ENCODE measurements around the gene SLC7A10.
"Not testable (repeated sequence)": the region's sequence is repeated elsewhere in the genome, so short reads cannot be mapped to it uniquely, and the experiment has no call there.

Gene SLC7A10

DNA sequence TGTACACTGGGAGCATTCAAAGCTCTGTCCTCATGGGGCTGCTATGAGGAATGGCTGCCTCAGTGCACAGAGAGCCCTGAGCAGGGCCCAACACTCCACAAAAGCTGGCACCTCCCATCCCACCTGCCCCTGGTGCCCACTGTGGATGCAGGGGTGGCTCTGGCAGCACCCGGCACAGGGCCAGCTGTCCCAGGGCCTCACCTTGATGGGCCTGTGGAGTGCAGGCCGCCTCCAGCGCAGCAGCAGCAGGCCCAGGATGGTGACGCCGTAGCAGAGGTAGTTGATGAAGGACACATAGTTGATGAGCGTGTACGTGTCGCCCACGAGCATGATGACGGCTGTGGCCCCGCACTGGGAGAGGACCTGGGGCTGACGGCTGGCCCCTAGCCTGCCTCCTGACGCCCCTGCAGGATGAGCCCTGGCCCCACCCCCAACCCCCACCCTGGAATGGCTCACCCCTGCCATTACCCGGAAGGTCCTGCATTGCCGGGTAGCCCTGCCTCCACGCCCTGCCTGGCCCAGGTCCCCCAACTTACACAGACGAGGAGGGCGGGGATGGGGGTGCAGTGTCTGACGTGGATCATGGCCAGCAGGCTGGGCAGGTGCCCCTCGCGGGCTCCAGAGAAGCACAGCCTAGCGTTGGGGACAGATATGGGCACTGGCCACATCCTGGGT lies 15.2 kb downstream of the SLC7A10 start:
- H3K27me3 ChIP-seq (ENCODE audit: low read depth, low read length): no peaks in the 10 kb centered on the region
- no peak overlapping the region for H2AFZ ChIP-seq (ENCODE audit: low read depth, low read length)

GRCh38 chr19:33209850-33210230 lies 15.8 kb downstream of the SLC7A10 start:
- H3K9ac ChIP-seq (ENCODE audit: low read length); H3K9me3 ChIP-seq (ENCODE audit: insufficient read depth, low read length); H3K79me2 ChIP-seq (ENCODE audit: low read length); H2AFZ ChIP-seq (ENCODE audit: low read depth, low read length); H3K36me3 ChIP-seq (replicated peaks; ENCODE audit: low read depth, low read length); H3K27me3 ChIP-seq (ENCODE audit: low read depth, low read length); H3K4me3 ChIP-seq (ENCODE audit: low read length); H3K4me1 ChIP-seq (ENCODE audit: low read length); H4K20me1 ChIP-seq (ENCODE audit: insufficient read depth, low read length); H3K27ac ChIP-seq (ENCODE audit: low read length); H3K4me2 ChIP-seq (ENCODE audit: low read length): not testable (repeated sequence)

More for the DNA sequence above, 15.2 kb downstream of the SLC7A10 start:
- TF ChIP-seq, protein P1, sequence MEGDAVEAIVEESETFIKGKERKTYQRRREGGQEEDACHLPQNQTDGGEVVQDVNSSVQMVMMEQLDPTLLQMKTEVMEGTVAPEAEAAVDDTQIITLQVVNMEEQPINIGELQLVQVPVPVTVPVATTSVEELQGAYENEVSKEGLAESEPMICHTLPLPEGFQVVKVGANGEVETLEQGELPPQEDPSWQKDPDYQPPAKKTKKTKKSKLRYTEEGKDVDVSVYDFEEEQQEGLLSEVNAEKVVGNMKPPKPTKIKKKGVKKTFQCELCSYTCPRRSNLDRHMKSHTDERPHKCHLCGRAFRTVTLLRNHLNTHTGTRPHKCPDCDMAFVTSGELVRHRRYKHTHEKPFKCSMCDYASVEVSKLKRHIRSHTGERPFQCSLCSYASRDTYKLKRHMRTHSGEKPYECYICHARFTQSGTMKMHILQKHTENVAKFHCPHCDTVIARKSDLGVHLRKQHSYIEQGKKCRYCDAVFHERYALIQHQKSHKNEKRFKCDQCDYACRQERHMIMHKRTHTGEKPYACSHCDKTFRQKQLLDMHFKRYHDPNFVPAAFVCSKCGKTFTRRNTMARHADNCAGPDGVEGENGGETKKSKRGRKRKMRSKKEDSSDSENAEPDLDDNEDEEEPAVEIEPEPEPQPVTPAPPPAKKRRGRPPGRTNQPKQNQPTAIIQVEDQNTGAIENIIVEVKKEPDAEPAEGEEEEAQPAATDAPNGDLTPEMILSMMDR (IDR thresholded peaks at IDR 0.05; ENCODE audit: low read depth, low read length): no peak
- no peak for TF ChIP-seq EZH2phosphoT487 (IDR thresholded peaks at IDR 0.05; ENCODE audit: low read depth)
- no peak overlapping the region for H3K4me3 ChIP-seq (ENCODE audit: low read length)
- no peak overlapping the region for H3K9ac ChIP-seq (ENCODE audit: low read length)
- no peaks in the 10 kb centered on the region for H3K4me1 ChIP-seq (ENCODE audit: low read length)
- no peaks in the 10 kb centered on the region for H3K36me3 ChIP-seq (replicated peaks; ENCODE audit: low read depth, low read length)
- H3K4me2 ChIP-seq (ENCODE audit: low read length): no peak overlapping the region
- H4K20me1 ChIP-seq (ENCODE audit: insufficient read depth, low read length): no peaks in the 10 kb centered on the region
- H3K9me3 ChIP-seq (ENCODE audit: insufficient read depth, low read length): no peaks in the 10 kb centered on the region
- no peaks in the 10 kb centered on the region for H3K79me2 ChIP-seq (ENCODE audit: low read length)
- no peak overlapping the region for H3K27ac ChIP-seq (ENCODE audit: low read length)

DNA sequence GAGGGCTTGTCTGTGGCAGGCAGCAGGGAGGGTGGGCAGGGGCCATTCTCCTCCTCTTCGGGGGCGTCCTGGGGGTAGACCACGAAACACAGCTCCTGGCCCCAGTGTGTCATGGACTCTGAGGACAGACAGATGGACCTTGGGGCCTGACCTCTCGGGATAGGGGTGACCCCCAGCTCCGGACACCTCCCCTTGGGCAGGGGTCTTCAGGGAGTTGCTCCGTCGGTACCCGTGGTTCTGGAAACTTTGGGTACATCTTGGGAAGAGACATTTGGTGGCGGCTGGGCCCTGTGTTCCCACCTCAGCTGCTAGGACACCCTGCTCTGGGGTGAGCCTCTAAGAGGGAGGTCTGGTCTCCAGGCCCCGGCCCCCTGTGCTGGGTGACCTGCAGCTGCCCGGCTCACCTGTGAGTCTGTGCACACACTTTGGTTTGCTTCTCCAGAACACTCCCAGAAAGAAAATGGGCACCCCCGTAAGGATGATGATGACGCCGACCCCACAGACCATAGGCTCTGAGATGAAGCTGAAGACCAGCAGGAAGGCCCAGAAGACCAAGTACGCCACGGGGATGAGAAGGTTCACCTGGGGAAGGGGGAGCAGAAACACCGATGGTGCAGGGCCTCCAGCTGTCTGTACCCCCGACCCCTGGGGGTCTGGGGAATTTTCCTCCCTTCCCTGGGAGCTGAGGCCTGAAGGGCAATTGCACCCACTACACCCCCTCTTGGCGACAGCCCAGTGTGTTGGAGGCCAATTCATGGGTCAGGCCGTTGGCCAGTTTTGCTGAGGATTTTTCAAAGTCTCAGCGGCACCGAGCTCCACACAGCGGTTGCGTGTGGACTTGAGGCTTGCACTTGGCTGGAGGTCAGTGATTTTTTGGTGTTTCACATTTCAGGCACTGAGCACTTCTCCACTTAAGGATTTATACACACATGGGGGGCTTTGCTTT lies 16.5 kb downstream of the SLC7A10 start:
- no peaks in the 10 kb centered on the region for H3K79me2 ChIP-seq (ENCODE audit: low read length)
- H3K36me3 ChIP-seq (replicated peaks; ENCODE audit: low read depth, low read length): no peaks in the 10 kb centered on the region
- no peak overlapping the region for H3K4me3 ChIP-seq (ENCODE audit: low read length)
- H3K27me3 ChIP-seq (ENCODE audit: low read depth, low read length): no peaks in the 10 kb centered on the region
- no peaks in the 10 kb centered on the region for H3K9me3 ChIP-seq (ENCODE audit: insufficient read depth, low read length)
- no peak overlapping the region for H2AFZ ChIP-seq (ENCODE audit: low read depth, low read length)
- no peak overlapping the region for H3K4me2 ChIP-seq (ENCODE audit: low read length)
- no peaks in the 10 kb centered on the region for H4K20me1 ChIP-seq (ENCODE audit: insufficient read depth, low read length)
- no peak overlapping the region for H3K9ac ChIP-seq (ENCODE audit: low read length)
- H3K27ac ChIP-seq (ENCODE audit: low read length): no peak overlapping the region
- H3K4me1 ChIP-seq (ENCODE audit: low read length): no peaks in the 10 kb centered on the region
- TF ChIP-seq EZH2phosphoT487 (IDR thresholded peaks at IDR 0.05; ENCODE audit: low read depth): no peak
- TF ChIP-seq, protein P1 (IDR thresholded peaks at IDR 0.05; ENCODE audit: low read depth, low read length): no peak

- Histone ChIP-seq H4K20me1 (ENCODE audit: insufficient read depth, low read length) (no peaks in the 10 kb centered on the region), H3K9me3 (ENCODE audit: insufficient read depth, low read length) (no peaks in the 10 kb centered on the region), H3K36me3 (replicated peaks; ENCODE audit: low read depth, low read length) (no peaks in the 10 kb centered on the region), H3K27ac (ENCODE audit: low read length) (no peak overlapping the region), H3K79me2 (ENCODE audit: low read length) (no peaks in the 10 kb centered on the region), H3K27me3 (ENCODE audit: low read depth, low read length) (no peaks in the 10 kb centered on the region), H3K4me3 (ENCODE audit: low read length) (no peak overlapping the region), H3K4me2 (ENCODE audit: low read length) (no peak overlapping the region), H3K9ac (ENCODE audit: low read length) (no peak overlapping the region), H2AFZ (ENCODE audit: low read depth, low read length) (no peak overlapping the region), H3K4me1 (ENCODE audit: low read length) (no peaks in the 10 kb centered on the region)
- TF ChIP-seq, protein P1 (IDR thresholded peaks at IDR 0.05; ENCODE audit: low read depth, low read length): no peak
- no peak for TF ChIP-seq EZH2phosphoT487 (IDR thresholded peaks at IDR 0.05; ENCODE audit: low read depth)
Observed at GRCh38 chr19:33208371-33208895, 17.2 kb downstream of the SLC7A10 start.

All from OCI-LY3 (cell line).